ENCODE measurements around the gene CAMK2B. TPM values are rescaled to one million over a fixed set of nuclear protein-coding genes. Genes with fewer than 3 reads are reported as not detected.

Gene CAMK2B
- total RNA-seq, 4 donors from 2014 or later: 7.0 to 19.3 (median 18.5) TPM

DNA sequence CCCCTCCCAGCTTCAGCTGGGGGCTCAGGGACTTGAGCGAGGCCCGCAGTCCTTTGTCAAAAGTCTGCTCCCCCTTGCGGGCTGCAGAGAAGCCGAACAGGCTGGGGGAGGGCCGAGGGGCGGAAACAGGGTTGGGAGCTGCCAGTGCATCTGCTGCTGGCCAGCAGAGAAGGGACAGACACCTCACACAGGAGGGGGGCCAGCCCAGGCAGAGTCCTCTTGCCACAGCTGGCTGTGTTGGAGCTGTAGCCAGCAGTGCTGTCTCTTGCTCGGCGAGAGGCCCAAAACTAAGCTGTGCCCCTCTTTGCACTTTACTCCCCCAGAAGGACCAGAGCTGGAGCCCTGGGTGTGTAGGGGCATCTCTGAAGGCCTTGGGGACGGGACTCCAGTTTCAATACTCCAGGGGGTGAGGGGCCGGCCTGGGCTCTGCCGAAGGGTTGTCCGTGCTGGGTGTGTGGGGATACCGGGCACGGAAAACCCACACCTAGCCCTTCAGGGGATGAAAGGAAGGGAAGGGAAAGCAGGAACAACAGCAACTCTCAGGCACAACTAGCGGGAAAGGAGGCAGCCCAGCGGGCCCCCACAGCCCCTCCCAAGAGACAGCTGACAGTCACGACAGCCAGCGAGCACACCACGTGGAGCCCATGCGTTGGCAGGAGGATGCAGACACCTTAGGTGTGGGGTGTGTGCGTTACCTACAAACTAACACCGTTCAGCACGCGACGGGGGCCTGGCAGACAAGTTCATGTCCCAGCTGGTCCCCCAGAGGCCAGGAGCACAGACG is 106.8 kb downstream of the CAMK2B start:
- Histone ChIP-seq H3K4me3 (replicated peaks in 1 of 3) (no peak overlapping the region), H3K27ac (no peak overlapping the region), H3K4me1 (peaks cover 0 to 6% of the 10 kb centered on the region in 2 donors), H3K27me3 (no peaks in the 10 kb centered on the region), H3K9me3 (no peaks in the 10 kb centered on the region), H3K36me3 (no peaks in the 10 kb centered on the region)
- WGBS, 2 donors: 80 to 91% methylated on average over 20 to 23 of the region's 26 CpGs
- peak in 1 of 2 donors; percentile 0 for DNase-seq
- intact Hi-C loops (cut with DNase I): no loop called here
- TF ChIP-seq, protein P1, sequence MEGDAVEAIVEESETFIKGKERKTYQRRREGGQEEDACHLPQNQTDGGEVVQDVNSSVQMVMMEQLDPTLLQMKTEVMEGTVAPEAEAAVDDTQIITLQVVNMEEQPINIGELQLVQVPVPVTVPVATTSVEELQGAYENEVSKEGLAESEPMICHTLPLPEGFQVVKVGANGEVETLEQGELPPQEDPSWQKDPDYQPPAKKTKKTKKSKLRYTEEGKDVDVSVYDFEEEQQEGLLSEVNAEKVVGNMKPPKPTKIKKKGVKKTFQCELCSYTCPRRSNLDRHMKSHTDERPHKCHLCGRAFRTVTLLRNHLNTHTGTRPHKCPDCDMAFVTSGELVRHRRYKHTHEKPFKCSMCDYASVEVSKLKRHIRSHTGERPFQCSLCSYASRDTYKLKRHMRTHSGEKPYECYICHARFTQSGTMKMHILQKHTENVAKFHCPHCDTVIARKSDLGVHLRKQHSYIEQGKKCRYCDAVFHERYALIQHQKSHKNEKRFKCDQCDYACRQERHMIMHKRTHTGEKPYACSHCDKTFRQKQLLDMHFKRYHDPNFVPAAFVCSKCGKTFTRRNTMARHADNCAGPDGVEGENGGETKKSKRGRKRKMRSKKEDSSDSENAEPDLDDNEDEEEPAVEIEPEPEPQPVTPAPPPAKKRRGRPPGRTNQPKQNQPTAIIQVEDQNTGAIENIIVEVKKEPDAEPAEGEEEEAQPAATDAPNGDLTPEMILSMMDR (IDR thresholded peaks at IDR 0.05): no peak
- TF ChIP-seq POLR2A (IDR thresholded peaks at IDR 0.05): no peak

- intact Hi-C loops (cut with DNase I): no loop called here
Observed at GRCh38 chr7:44217852-44218402, 107.5 kb downstream of the CAMK2B start.

DNA sequence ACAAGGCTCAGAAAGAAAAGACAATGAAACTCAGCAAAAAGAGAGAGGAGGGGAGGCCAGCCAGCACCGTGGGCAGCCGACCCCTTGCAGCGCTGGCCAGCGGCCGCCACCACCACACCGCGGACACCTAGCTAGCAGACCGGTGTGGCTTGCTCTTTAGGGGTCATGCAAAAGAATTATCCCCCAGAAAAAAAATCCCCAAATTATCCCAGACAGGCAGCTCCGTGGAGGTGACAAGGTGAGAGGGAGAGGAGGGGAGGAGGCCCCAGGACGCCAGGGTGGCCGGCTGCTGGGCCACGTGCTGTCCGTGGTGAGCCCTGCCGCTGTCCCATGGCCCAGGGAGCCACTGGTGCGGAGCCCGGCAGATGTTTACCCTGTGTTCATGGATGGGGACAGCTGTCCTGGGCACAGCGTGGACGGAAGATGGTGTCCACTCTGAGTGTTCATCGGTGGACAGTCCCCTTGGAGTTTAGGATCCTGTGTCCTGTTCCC is 108.1 kb downstream of the CAMK2B start:
- Histone ChIP-seq H3K36me3 (peaks cover 10 to 12% of the 10 kb centered on the region in 2 donors), H3K27me3 (no peaks in the 10 kb centered on the region), H3K27ac (no peak overlapping the region), H3K9me3 (no peaks in the 10 kb centered on the region), H3K4me3 (replicated peaks in 1 of 3) (no peak overlapping the region), H3K4me1 (peaks cover 0 to 6% of the 10 kb centered on the region in 2 donors)
- DNase-seq: no peak
- intact Hi-C loops (cut with DNase I): no loop called here
- 84 to 85% methylated on average over 18 to 19 of the region's 19 CpGs for WGBS, 2 donors
- TF ChIP-seq, protein P1 (IDR thresholded peaks at IDR 0.05): no peak
- no peak for TF ChIP-seq POLR2A (IDR thresholded peaks at IDR 0.05)

More at GRCh38 chr7:44217852-44218402, 107.5 kb downstream of the CAMK2B start:
- peaks cover 0 to 6% of the 10 kb centered on the region in 2 donors for H3K4me1 ChIP-seq
- peaks cover 6% of the 10 kb centered on the region in 2 donors for H3K36me3 ChIP-seq
- no peak overlapping the region for H3K27ac ChIP-seq
- WGBS, 2 donors: 84 to 88% methylated on average over 17 of the region's 17 CpGs
- DNase-seq: no peak
- H3K9me3 ChIP-seq: no peaks in the 10 kb centered on the region
- H3K27me3 ChIP-seq: no peaks in the 10 kb centered on the region
- TF ChIP-seq POLR2A (IDR thresholded peaks at IDR 0.05): no peak
- TF ChIP-seq, protein P1 (IDR thresholded peaks at IDR 0.05): no peak
- H3K4me3 ChIP-seq (replicated peaks in 1 of 3): no peak overlapping the region

DNA sequence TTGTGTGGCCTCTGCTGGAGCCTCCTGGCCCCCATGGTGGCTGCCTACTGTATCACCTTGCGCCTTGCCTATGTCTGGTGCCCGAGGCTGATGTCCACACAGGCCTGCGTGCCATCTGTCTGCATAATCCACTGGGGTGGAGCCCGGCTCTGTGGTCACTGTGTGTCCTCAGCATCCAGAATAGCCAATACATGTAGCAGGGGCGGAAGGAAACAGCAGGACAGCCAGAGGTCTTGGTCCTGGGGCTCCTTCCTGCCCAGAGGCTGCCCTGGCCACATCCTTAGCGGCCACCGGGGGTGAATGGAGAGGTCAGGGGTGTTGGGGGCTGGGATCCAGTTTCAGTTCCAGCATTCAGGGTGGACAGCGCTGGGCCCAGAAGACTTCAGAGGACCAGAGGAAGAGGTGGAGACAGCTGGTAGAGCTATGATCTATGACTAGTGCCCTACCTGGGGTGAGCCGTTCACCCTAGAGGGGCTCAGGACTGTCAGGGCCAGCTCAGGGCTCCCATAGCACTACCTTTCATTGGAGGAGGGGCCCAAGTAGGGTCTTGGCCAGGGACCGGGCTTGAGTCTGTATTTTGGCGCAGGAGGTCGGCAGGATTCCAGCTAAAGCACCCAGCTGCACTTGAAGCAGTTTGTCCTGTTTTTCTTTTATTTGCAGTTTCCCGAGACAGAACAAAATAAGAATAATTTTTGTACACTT is 108.7 kb downstream of the CAMK2B start:
- H3K36me3 ChIP-seq: peaks cover 16% of the 10 kb centered on the region in 2 donors
- H3K4me1 ChIP-seq: peaks cover 0 to 6% of the 10 kb centered on the region in 2 donors
- H3K27ac ChIP-seq: no peak overlapping the region
- no peaks in the 10 kb centered on the region for H3K27me3 ChIP-seq
- WGBS, 2 donors: 74 to 78% methylated on average over 11 to 13 of the region's 13 CpGs
- no peaks in the 10 kb centered on the region for H3K9me3 ChIP-seq
- DNase-seq: no peak
- no peak overlapping the region for H3K4me3 ChIP-seq (replicated peaks in 1 of 3)
- intact Hi-C loops (cut with DNase I): no loop called here
- TF ChIP-seq POLR2A (IDR thresholded peaks at IDR 0.05): no peak

DNA sequence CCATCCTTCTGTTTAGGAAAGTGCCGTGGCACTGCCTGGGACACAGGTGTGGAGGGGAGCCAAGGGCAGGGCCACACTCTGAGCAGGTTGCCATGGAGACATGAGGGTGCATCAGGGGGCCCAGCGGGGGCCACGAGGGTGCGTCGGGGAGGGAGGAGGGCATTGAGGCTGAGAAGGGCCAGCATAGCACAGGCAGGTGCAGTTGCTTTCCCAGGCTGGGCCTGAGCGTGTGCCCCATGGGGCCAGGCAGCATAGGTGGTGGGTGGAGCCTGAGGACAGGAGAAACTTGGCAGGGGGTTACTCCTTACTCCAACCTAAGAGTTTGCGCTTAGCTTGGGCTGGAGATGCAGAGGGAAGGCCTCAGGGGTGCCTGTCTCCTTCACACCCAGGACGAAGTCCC is 109.4 kb downstream of the CAMK2B start:
- TF ChIP-seq, protein P1 (IDR thresholded peaks at IDR 0.05): no peak
- no peak for TF ChIP-seq POLR2A (IDR thresholded peaks at IDR 0.05)
- Histone ChIP-seq H3K4me3 (replicated peaks in 1 of 3) (no peak overlapping the region), H3K27ac (no peak overlapping the region), H3K9me3 (no peaks in the 10 kb centered on the region), H3K4me1 (peaks cover 0 to 6% of the 10 kb centered on the region in 2 donors), H3K27me3 (no peaks in the 10 kb centered on the region), H3K36me3 (peaks cover 22 to 23% of the 10 kb centered on the region in 2 donors)
- DNase-seq: peak; percentile 21 to 34
- intact Hi-C loops (cut with DNase I): no loop called here
- 33 to 66% methylated on average over 6 to 8 of the region's 8 CpGs for WGBS, 2 donors

Data from thyroid gland (tissue), 4 donors.